GM21723 (cell line): Measurements from ENCODE around the gene TNXB.
"Not testable (repeated sequence)": the region's sequence is repeated elsewhere in the genome, so short reads cannot be mapped to it uniquely, and the experiment has no call there.

Experiments used
- ATAC-seq: cut with Tn5 transposase; IDR thresholded peaks from one replicate; pipeline ENCODE4 v1.9.1; 2021; ENCODE audit warnings: mild to moderate bottlenecking, moderate library complexity; ENCODE audit not compliant: unreplicated experiment

Gene TNXB

DNA sequence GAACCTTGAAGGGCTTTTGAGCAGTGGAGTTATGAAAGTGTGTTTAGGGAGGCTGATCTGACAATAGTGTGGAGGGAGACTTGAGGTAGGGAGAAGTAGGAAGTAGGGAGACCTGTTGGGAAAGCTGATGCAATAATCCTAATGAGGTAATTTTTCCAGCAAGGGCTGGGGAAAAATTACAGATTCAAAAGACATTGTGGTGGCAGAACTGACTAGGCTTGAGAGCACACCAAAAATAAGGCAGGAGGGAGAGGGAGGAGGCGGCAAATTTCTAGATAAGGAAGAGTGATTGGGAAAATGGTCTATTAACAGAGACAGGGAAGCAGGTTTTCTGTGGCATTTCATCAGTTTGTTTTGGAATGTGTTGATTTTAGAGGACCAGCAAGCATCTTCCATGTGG, 37.1 kb upstream of the TNXB start:
- no peak for ATAC-seq

DNA sequence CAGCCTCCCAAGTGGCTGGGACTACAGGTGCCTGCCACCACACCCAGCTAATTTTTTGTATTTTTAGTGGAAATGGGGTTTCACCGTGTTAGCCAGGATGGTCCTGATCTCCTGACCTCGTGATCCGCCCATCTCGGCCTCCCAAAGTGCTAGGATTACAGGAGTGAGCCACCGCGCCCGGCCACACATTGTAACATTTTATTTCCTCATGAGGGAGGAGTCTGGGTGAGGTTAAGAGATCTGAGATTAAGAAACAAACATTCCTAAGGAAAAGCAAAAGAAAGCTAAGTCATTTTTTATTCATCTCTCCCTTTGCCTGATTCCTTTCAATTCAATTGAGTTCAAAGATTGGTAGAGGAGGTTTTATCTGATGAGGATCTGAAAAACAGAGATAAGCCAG, 35.1 kb upstream of the TNXB start:
- ATAC-seq, result not testable (repeated sequence)

GRCh38 chr6:32140420-32141046, 31.4 kb upstream of the TNXB start:
- no peak for ATAC-seq

GRCh38 chr6:32139590-32139989, 30.5 kb upstream of the TNXB start:
- ATAC-seq, result no peak

- no peak for ATAC-seq
Observed at GRCh38 chr6:32137454-32137853, 28.3 kb upstream of the TNXB start.

DNA sequence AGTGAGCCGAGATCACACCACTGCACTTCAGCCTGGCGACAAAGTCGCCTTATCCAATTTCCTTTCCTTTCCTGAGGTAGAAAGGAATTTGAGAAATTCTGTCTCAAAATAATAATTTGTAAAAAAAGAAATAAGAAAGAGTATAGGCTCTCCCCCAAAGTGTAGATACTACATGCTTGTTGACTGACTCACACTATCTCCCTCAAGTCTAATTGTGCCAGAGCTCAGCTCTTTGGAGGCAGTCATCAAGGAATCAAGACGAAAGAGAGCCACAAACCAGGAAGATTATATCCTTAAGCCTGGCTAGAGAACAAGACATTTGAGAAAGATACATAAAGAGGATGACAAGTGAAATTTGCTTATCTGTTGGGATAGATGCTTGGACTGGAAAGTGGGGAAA, 24.6 kb upstream of the TNXB start:
- ATAC-seq, result no peak

- no peak for ATAC-seq
Observed at GRCh38 chr6:32132110-32132509, 23.0 kb upstream of the TNXB start.

DNA sequence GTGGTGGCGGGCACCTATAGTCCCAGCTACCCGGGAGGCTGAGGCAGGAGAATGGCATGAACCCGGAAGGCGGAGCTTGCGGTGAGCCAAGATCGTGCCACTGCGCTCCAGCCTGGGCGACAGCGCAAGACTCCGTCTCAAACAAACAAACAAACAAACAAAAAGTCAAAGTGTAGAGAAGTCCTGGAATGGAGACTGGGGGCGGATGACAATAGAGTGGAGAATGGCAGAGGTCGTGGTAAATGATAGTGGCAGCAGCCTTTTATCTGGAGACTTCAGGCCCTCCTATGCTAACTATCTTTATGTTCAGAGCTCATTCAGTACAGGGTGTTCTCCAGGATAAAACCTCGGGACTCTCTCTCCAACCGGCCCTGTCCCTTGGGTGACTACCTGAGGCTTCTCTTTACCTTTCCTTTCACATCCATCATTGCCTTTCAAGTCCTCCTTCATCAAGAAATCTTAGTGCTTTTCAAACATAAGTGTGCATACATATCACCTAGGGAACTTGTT, 22.4 kb upstream of the TNXB start:
- ATAC-seq, result no peak

DNA sequence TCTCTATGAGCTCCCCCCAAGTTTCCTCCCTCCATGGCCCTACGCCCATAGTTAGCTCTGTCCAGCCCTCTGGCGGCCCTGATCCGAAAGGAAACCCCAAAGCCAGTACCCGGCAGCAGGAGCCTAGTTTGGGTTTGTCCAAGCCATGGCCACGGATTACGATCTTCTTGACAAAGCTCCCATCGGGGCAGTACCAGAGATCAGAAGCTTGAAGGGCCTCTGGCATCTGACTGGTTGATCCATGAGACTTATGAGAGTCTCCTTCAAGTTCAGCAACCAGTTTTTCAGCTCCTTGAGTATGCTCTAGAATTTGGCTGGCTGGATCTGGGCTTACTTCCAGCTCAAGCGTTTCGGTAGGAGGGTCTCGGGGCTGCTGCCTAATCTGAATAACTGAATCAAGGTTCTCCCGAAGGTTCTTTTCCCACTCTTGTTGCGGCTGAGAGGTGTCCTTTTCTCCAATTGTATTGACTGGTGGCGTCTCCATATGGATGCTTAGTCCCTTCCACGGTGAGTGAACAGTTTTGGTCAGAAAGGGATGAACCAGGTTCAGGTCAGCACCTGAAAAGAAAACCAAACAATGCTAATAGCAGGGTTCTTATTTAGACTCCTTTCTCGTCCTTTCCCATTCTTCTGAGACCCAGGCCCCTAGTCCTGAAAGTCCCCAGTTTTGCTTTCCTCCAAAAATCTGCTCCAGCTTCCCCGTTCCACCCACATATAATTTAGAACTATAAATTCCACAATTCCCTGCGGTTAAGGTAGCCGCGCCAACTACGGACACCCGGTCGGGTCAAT, 20.4 kb upstream of the TNXB start:
- peak; percentile 9 for ATAC-seq

DNA sequence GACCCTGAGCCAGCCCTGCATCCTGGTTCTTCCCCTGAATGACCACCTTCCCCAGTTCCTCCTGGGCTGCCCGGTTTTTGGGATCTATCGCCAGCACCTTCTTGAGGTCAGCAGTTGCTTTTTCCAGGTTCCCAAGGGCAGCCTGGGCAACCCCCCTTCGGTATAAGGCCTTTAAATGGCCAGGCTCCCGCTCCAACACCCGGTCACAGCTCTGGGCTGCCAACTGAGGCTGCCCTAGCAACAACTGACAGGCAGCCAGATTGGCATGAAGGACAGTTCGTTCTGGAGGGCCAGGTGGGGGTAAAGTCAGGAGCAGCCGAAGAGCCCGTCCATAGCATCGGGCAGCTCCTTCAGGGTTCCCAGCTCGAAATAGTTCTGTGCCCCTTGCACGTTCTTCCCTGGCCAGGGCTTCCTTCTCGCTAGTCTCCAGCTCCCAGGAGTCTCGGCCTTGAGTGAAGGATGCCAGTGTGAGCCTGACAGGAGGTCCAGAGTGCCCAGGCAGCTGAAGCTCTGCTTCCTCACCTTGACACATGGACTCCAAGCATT, 19.7 kb upstream of the TNXB start:
- ATAC-seq, result no peak

DNA sequence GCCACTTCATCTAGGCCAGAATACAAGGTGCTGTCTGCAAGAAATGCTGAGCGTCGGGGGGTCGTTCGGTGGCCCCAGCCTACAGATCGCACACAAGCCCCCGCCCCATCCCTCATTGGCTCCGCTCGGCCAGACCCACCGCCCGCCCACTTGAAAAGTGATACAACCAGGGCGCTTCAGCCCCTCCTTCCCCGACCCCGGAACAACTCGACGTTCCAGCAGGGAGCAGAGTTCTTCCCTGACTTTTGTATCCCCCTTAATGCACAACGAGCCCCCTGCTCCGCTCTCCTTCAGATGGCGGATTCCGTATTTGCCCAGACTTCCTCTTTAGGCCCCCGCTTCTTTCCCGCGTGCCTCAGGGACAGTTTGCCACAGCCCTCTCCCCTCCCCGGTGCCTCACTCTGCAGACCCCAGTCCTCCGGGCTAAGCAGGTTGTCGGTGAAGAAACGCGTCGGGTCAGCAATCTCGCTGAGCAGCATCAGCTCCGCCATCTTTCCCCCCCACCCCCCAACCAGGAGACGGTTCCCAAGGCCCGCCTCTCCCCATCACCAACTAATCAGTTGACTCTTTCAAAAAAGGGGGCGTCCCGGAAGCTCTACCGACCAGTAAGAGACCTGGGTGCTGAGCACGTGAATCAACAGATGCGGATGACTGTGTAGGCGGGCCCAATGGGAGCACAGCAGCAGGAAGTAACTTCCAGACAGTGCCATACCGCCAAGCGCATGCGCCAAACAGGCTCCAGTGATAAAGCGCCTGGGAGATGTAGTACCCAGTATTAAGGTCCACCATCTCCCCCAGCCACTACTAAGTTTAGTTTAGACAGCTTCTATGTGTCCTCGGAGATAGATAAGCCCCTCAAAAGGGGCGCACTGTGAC, 18.8 kb upstream of the TNXB start, which contains the start of gene ATF6B:
TSS of gene ATF6B (minus strand) at position 530 of the 876 bp plus-strand sequence. CDS start at position 491, 39 bp downstream.
- peak; percentile 71 for ATAC-seq

- ATAC-seq, result no peak
Observed at GRCh38 chr6:32127409-32127716, 18.2 kb upstream of the TNXB start.

GRCh38 chr6:32126880-32127279, 17.7 kb upstream of the TNXB start:
- no peak for ATAC-seq

- no peak for ATAC-seq
Observed at GRCh38 chr6:32123681-32124080, 14.5 kb upstream of the TNXB start.

DNA sequence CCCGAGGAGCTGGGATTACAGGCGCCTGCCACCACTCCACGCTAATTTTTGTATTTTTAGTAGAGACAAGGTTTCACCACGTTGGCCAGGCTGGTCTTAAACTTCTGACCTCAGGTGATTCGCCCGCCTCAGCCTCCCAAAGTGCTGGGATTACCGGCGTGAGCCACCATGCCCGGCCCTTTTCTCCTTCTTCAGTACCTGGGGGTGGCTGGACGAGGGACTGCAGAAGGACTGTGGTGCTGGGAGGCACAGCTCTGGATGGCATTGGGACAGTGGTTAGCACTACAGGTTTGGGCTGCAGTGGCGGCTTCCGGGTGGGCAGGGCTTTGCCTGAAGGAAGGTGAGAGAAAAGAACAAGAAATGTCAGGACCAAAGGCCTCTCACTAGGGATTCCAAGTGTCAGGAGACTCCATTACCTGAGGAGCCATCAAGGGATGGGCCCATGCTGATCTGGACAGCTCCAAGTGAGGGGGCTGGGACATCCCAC, 11.5 kb upstream of the TNXB start:
- ATAC-seq, result no peak

GRCh38 chr6:32118782-32119628, 9.9 kb upstream of the TNXB start:
- ATAC-seq, result no peak

DNA sequence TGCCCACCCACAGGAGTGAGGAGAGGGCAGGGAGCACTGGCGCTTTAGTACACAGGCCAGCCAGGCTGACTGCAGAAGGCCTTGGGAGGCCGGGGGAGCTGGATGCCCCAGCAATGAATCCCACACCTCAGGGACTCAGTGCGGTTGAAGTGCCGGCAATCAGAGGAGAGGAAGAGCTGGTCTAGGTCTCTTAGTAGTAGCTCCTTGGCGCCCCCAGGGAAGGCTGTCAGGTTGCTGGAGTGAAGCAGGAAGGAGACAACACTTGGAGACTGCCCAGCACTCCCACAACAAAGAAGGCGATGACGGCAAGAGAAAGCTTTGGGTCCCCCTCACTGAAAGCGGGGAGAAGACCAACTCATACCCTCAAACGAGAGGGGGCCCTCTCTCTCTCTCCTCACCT, 8.3 kb upstream of the TNXB start:
- ATAC-seq, result no peak

- no peak for ATAC-seq
Observed at GRCh38 chr6:32116674-32117073, 7.5 kb upstream of the TNXB start.

GRCh38 chr6:32115623-32116022, 6.5 kb upstream of the TNXB start:
- ATAC-seq, result no peak

DNA sequence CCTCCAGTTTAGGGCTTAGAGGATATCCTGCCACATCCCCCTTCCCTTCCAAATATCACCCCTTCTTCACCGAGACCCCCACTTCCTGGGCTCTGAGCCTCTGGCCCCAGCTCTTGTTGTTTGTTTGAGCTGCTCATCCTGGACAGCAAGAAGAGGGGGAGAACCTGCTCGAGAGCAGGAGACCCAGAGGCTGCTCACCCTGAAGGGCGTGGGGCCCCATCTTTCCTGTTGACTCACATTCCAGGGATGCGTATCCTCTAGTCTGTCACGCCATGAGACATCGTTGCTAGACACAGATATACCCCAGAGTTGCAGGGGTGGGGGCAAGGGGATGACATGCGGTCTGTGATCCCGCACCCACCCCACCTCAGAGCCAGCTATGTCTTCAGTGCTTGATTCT, 5.7 kb upstream of the TNXB start:
- no peak for ATAC-seq
